NCI-H1048 (cell line): Measurements from ENCODE around the gene SAA1.
"Not testable (repeated sequence)": the region's sequence is repeated elsewhere in the genome, so short reads cannot be mapped to it uniquely, and the experiment has no call there.

Source experiments
- DNase-seq: peaks from one replicate; lab custom pipeline; 2025; lab: John Stamatoyannopoulos, UW

The SAA1 gene

DNA sequence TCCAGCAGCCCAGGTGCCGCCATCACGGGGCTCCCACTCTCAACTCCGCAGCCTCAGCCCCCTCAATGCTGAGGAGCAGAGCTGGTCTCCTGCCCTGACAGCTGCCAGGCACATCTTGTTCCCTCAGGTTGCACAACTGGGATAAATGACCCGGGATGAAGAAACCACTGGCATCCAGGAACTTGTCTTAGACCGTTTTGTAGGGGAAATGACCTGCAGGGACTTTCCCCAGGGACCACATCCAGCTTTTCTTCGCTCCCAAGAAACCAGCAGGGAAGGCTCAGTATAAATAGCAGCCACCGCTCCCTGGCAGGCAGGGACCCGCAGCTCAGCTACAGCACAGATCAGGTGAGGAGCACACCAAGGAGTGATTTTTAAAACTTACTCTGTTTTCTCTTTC is at the start of gene SAA1:
SAA1 (plus strand) TSS at position 316 of the 400 bp plus-strand sequence. CDS start 624 bp downstream, outside the sequence.
- no peak for DNase-seq

DNA sequence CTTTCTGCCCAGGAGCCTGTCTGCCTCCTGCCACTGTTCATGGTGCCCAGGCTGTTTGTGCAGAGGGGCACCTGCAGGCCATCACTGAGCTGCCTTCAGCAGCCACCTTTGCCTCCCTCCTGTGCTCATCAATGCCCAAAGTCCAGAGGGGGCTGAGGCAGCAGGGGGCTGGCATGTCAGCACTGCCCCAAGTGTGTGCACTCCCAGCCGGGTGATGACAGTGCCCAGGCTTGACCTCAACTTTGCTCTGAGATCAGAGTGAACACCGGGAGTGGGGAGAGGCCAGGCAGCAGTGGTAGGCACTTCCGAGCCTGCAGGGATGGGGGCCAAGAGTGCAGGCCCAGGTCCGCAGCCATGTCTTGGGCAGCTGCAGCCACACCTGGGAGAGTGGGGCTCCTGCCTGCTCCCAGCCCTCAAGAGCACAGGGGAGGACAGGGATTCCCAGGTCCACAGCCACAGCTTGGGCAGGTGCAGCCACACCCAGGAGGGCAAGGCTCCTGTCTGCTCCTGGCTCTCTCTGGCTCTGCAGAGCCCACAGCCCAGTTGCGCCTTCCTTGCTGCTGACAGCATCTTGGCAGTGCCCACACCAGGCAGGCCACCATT is 44.7 kb upstream of the SAA1 start:
- DNase-seq: no peak

DNA sequence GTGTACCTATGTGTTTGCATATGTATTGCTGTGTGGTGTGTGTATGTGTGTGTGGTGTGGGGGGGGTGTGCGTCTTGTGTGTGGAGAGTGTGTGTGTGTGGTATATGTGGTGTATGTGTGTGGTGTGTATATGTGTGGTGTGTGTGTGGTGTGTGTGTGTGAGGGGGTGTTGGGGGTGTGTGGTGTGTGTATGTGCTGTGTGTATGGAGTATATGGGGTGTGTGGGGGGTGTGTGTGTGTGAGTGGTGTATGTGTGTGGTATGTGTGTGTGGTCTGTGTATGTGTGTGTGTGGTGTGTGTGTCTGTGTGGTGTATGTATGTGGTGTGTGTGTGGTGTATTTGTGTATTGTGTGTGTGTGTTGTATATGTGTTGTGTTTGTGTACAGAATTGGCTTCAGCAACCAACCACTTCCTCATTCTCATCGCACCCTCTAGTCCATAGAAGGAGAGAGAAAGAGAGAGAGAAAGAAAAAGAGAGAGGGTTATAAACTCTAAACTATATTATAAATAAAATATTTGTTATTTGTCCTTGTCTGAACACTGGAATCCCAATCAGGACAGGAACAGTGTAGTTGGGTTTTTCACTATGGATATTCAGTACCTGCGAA is 43.1 kb upstream of the SAA1 start:
- DNase-seq: no peak

DNA sequence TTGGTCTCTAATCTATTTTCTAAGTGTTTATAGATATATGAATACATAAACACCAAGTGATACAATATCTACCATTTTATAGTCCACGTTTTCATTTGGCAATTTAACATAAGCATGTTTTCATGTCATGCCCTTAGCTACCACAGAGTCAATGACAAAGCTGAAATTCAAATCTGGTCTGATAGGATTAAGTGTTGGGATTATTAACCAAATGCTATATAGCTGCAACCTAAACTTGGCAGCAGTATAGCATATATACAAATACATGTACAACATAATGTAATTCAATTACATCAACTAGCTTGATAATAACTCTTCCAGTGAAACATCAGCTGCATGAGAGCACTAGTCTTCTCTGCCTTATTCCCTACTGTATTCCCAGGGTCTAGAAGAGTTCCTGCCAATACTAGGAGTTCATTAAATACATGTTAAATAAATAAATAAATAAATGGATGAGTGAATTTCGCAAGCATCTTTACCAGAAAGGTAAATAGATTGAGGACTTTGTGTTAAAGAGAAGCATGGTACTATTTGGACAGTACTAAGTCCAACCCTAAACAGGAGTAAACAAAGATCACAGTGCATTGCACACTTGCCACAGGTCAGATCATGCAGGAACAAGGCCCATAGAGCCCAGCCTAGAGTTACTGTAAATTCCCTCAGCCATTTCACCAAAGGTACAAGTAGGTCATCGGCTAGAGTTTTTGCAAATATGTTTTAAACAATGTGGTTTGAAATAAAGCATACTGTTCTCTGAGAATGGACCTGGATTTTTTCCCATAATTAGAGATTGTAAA is 42.3 kb upstream of the SAA1 start:
- DNase-seq: no peak

DNA sequence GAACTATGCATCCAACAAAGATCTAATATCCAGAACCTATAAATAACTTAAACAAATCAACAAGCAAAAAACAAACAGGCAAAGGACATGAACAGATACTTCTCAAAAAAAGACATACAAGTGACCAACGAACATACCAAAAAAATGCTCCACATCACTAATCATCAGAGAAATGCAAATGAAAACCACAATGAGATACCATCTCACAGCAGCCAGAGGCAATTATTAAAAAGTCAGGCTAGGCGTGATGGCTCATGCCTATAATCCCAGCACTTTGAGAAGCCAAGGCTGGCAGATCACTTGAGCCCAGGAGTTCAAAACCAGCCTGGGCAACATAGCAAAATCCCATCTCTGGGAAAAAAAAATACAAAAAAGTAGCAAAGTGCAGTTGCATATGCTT is 40.2 kb upstream of the SAA1 start:
- no peak for DNase-seq

DNA sequence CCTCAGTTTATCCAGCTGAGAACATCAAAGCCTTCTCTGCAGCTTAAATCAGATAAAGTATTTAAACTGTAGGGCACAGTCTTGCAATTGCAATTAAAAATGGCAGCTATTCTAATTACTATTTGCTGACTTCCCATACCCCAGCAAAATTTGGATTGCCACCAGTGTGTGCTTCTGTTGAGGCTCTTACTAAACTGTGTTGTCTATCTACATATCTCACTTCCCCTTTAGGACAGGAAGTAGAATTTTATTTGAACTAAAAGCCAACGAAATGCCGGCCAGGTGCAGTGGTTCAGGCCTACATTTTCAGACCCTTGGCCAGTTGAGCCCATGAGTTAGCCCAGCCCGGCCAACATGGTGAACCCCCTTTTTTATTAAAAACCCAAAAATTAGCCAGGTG is 36.6 kb upstream of the SAA1 start:
- DNase-seq: no peak

DNA sequence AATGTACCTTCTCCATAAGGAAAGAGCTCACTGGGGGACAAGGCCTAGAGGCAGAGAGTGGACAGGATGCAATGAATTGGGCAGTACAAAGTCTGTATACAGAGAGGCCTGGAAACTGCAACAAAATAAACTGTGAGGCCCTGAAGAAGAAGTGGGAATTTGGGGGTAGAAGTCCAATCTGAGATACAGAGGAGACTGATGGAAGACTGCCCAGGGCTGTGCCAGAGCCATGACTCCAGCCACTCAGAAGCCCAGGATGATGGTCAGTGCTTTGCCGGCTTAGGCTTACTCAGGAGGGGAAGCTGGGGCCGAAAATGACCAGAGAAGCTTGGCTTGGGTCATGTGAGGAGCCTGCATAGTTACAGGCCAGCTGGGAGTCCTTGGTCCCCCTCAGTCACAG is 35.2 kb upstream of the SAA1 start:
- DNase-seq: no peak

DNA sequence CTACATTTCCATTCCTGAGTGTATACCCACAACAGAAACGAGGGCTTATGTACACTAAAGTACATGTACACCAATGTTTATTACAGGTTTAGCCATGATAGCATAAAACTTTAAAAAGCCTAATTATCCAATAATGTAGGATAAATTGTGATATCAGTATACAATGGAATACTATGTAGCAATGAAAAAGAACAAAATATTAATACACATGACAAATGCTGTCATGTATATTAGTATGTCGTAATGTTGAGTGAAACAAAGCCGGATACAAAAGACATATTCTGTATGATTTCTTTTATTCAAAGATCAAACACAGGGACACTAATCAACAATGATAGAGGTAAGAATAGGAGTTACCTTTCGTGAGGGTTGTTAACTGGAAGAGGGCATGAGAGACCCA is 32.2 kb upstream of the SAA1 start:
- no peak for DNase-seq

DNA sequence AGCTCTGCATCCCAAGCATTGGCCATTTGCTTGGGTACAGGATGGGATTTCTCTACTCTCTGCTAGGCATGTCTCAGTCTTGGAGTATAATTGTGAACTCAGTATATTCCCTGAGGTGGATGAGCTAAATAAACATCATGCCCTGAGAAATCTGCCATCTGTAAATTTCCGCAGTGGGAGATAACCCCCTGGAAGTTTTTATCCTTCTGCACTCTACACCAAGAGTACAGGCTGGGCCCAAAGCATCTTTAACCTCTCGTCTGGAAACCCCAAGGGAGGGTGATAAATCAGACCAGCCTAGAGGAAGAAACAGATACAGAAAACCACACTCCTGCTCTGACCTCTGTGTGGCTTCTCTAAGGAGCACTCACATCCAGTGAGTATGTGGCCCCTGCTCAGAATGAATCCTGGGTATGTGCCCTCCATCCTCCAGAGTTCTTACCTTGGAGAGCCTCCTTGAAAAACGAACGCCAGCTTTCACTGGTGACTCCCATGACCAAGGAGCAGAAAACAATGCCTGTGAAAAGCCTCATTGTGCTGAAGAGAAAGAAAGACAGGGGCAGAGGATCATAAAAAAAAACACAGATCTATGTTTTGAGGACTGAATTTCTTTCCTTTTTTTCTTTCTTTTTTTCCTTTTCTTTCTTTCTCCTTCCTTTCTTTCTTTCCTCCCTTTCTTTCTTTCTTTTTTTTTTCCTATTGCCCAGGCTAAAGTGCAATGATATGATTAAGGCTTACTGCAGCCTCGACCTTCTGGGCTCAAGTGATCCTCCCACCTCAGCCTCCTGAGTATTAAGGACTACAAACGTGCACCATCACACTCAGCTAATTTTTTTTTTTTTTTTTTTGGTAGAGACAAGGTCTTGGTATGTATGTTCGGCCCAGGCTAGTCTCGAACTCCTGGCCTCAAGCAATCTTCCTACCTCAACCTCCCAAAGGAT is 30.4 kb upstream of the SAA1 start:
- no peak for DNase-seq

DNA sequence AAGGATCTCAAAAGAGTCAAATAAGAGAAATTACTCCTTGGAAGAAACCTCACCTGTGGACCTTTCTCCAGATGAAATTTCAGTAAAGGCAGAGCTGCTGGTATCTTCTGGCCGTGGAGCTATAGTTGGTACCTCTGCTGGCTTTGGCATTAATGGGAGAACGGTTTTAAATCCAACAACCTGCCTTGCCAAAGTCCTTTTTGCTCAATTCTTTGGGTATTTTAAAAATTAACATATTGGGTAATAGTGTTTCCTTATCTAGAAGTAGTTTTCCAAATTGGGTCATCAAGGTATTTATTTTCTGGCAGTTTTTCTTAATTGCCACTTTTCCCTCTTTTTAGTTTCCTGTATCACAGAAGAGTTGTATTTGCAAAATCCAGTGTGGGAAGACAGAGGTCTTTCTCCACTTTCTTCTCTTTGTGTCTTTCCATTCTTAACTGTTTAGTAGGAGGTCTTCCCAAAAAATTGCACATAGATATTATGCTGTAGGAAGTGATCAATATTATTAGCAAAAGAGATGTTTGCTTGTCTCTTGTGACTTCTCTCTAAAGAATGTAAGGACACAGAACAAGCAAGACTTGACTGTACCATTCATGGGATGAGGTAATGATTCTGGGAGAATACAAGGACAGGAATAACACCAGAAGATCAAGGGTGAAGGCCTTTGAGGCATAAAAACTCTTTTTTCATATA is 29.3 kb upstream of the SAA1 start, which contains the start of gene SAA4:
SAA4 (minus strand) TSS at position 139 of the 693 bp plus-strand sequence. CDS start 876 bp downstream, outside the sequence.
- no peak for DNase-seq

DNA sequence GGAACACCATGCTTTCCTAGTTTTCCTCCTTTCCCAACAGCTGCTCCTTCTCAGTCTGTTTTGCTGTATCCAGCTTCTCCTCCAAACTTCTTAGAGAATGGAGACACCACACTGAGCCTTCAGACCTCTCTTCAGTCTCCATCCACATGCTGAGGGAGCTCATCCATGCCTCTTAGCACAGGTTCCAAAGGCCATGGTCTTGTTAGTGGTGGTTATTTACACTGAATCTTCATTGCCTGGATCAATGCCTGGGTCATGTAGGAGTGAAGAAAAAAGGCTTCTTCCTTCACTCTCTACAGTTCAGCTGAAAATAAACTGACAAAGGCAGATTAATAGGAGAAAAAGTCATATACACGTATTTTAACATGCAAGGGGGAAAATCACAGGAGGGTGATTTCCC is 26.4 kb upstream of the SAA1 start:
- no peak for DNase-seq

DNA sequence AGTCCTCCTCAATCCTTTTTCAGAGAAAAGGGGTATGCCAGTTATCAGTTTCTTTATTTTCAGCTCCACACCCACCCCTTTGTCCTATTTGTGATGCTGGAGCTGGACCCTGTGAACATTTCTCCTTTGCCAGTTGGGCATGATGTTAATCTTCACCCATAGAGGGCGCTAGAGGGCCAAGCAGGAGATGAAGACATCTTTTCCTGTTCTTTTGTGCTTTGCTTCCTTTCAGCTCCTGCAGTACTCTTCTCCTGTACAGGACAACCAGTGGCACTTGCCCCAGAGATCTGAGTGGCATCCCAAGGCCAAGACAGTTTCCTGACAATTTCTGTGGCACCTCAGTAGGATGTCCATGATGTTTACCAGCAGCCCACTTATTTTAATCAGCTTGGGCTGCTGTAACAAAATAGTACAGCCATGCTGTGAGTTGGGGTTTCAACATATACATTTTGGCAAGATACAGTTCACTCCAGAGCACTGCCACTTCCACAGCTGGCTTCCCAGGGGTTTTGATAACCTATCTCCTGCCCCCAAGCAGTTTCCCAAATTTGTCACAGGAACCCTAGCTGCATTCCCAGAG is 22.2 kb upstream of the SAA1 start:
- peak; percentile 21 for DNase-seq

DNA sequence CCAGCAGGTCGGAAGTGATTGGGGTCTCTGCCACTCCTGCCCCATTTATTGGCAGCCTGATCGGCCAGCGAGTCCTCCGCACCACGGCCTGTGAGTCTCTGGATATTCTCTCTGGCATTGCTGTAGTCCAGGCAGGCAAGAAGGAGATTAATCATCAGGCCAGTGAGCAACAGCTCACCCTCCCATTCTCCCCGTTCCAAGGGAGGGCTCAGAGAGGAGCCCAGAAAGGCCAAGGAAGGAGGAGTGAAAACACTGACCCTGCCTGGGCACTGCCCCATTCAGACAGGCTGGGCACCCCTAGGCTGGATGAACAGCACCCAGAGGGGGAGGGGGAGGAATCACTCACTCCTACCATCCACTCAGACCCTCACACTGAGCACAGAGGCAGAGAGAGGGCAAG is 20.7 kb upstream of the SAA1 start:
- no peak for DNase-seq

DNA sequence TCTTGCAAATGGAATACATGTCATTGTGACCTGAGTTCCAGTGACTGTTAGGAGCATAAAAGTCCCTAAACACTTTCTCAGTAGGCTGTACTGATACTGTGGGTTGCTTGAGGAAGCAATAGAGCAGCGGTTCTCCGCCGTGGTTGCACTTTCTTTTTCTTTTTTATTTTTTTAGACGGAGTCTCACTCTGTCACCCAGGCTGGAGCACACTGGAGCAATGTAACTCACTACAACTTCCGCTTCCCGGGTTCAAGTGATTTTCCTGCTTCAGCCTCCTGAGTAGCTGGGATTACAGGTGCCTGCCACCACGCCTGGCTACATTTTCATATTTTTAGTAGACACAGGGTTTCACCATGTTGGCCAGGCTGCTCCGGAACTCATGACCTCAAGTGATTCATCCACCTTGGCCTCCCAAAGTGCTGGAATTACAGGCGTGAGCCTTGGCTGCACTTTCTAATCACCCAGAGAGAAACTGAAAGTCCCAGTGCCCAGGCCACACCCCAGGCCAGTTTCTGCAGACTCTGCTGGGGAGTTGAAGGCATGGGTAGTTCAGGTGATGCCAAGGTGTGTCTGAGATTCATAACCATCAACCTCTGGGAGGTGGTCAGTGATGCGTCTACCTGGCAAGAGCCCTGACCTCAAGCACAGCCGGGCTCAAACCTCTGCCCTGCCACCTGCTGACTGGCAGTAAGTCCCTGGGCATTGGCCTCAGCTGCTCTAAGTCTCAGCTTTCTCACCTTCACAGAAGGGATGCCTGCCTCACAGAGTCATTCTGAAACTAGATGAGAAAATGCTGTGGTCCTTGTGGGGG is 19.5 kb upstream of the SAA1 start:
- not testable (repeated sequence) for DNase-seq

DNA sequence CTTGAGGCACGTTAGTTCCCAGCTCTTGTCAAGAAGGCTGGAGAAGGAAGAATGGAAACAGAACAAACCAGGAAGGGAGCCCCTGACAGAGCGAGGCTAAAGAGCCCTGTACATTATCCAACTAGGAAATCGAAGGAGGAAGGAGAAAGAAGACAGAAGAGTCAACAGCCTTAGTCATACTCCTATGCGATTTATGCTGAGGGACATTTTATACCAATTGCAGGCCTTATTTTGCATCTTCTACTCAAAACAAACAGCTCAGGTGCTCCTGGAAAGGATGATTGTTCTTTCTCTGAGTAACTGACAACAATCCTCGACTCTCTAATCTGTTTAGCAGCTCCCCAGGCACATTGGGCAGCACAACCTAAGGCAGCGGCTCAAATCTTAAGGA is 18.9 kb upstream of the SAA1 start:
- DNase-seq: not testable (repeated sequence)

DNA sequence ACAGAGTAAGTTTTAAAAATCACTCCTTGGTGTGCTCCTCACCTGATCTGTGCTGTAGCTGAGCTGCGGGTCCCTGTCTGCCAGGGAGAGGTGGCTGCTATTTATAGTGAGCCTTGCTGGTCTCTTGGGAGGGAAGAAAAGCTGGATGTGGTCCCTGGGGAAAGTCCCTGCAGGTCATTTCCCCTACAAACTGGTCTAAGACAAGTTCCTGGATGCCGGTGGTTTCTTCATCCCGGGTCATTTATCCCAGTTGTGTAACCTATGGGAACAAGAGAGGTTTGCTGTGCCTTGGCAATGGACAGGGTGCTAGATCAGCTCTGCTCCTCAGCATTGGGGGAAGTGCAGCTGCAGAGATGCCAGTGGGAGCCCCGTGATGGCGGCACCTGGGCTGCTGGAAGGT is 17.5 kb upstream of the SAA1 start, which contains the start of gene SAA2:
SAA2 (minus strand) TSS at position 108 of the 400 bp plus-strand sequence. CDS start 657 bp downstream, outside the sequence.
- no peak for DNase-seq

DNA sequence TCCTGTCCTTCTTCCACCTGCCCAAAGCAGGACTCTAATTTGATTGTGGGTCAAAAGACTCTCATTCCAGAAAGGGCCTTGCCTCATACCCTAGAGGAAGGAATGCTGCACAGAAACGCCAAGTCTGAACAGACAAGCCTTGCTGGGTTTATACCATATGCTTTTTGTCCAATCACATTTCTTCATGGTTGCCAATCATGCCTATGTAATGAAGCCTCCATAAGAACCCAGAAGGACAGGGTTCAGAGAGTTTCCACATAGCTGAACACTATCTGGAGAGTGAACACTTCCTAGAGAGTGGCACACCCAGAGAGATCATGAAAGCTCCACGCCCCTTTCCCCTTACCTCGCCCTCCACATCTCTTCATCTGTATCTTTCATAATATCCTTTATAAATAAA is 12.8 kb upstream of the SAA1 start:
- DNase-seq: no peak

DNA sequence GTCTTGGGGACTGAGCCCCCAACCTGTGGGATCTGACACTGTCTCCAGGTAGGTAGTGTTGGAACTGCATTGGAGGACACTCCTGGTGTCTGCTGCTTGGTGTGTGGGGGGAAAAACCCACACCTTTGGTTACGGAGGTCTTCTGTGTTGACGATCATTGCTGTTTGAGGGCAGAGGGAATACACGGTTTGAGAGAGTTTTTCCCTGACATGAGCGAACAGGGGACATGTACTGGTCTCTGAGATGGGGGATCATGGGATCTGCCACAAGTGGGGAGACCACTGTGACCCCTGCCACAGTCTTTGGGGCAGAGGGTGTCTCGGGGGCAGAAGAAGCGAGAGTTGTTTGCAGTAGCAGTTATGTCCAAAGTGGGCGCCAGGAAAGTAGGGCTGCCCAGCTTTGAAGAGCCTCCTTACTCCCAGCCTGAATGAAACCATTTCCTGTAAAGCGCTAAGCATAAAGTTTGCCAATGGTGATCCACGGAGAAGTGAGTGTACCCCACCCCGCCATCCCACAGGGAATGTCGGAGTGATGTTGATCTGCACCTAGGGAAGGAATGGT is 12.2 kb upstream of the SAA1 start:
- DNase-seq: no peak

DNA sequence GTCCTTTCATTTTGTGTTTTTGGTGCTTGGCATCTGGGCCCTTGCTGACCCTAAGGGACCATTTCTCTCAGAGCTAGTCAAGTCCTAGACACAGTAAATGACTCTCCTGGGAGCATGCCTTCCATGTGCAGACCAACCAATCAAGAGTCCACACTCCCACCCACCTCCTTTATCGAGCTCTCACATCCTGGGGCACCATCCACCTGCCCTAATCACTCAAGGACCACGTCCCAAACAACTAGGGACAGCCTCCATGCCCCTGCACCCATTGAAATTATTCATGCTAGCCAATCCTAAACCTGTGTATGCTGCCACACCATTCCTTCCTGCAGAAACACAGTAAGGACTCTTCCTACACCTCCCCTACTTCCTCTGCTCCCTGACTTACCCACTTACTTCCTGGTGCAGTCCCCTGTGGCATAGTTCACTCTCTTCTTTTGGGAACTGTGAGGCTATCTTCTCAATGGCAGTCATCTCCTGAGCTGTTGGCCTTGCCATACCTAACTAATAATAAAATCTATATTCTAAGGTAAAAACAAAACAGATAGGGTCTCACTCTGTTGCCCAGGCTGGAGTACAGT is 11.2 kb upstream of the SAA1 start:
- no peak for DNase-seq
